Measurements from ENCODE around the gene RAB35.

DNA sequence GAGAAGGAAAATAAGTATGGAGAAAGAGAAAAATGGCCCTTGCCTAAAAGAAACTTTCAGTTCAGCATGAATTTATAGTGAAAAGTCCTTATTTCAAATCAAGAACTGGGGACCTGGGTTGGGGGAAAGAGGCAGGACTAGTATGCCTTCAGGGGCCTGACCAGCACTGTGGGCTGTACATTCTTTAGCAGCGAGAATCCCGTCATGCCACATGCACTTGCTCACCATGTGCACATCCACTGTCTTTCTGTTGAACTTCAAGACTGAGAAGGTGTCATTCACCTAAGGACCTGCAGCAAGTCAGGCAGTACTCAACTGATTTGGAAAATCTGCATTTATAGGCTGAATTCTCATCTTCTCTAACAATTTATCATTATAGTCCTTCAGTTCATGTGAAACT lies 50.2 kb downstream of the RAB35 start:
- TF ChIP-seq CTCF (conservative IDR thresholded peaks at IDR 0.05) (no peak), ZFX (IDR thresholded peaks at IDR 0.05) (no peak)

All from C4-2B (cell line).